ENCODE results near the gene VDAC2.

GRCh38 chr10:75239096-75239790 is 28.6 kb downstream of the VDAC2 start:
- TF ChIP-seq BHLHE40 (IDR thresholded peaks at IDR 0.05; ENCODE audit: borderline replicate concordance) (no peak), TARDBP (IDR thresholded peaks at IDR 0.05) (no peak), HDGF (IDR thresholded peaks at IDR 0.05; ENCODE audit: borderline replicate concordance) (no peak), SUZ12 (IDR thresholded peaks at IDR 0.05) (no peak), NFRKB (IDR thresholded peaks at IDR 0.05) (no peak), SP1 (IDR thresholded peaks at IDR 0.05) (no peak), FOXM1 (IDR thresholded peaks at IDR 0.05; ENCODE audit: borderline replicate concordance) (no peak), ELF4 (IDR thresholded peaks at IDR 0.05) (no peak), FOXA1 (IDR thresholded peaks at IDR 0.05) (no peak), FOXK2 (IDR thresholded peaks at IDR 0.05) (no peak), ARNT (IDR thresholded peaks at IDR 0.05) (no peak), L3MBTL2 (conservative IDR thresholded peaks at IDR 0.05) (no peak)
